GM04503 (cell line): ENCODE data around the gene SH3BGRL2.
"Not testable (repeated sequence)": the region's sequence is repeated elsewhere in the genome, so short reads cannot be mapped to it uniquely, and the experiment has no call there.

Experiments used
- DNase-seq: peaks from one replicate; pipeline ENCODE4 v3.0.0-alpha.2; 2012; ENCODE audit warnings: low read depth

SH3BGRL2 gene

GRCh38 chr6:79649016-79649415 lies 17.9 kb downstream of the SH3BGRL2 start:
- no peak for DNase-seq

GRCh38 chr6:79650950-79651349 lies 19.8 kb downstream of the SH3BGRL2 start:
- no peak for DNase-seq

GRCh38 chr6:79656134-79656533 lies 25.0 kb downstream of the SH3BGRL2 start:
- no peak for DNase-seq

GRCh38 chr6:79657238-79657637 lies 26.1 kb downstream of the SH3BGRL2 start:
- DNase-seq: no peak

- not testable (repeated sequence) for DNase-seq
Measured at GRCh38 chr6:79663655-79664054, 32.5 kb downstream of the SH3BGRL2 start.

GRCh38 chr6:79665725-79666551 lies 34.8 kb downstream of the SH3BGRL2 start:
- no peak for DNase-seq

- DNase-seq: no peak
Measured at GRCh38 chr6:79666634-79667033, 35.5 kb downstream of the SH3BGRL2 start.

- no peak for DNase-seq
Measured at GRCh38 chr6:79668381-79668780, 37.3 kb downstream of the SH3BGRL2 start.

- no peak for DNase-seq
Measured at GRCh38 chr6:79669766-79670165, 38.6 kb downstream of the SH3BGRL2 start.

GRCh38 chr6:79670789-79671188 lies 39.7 kb downstream of the SH3BGRL2 start:
- DNase-seq: no peak

GRCh38 chr6:79671600-79672266 lies 40.6 kb downstream of the SH3BGRL2 start:
- DNase-seq: no peak

GRCh38 chr6:79672631-79673111 lies 41.5 kb downstream of the SH3BGRL2 start:
- DNase-seq: no peak

GRCh38 chr6:79673947-79674346 lies 42.8 kb downstream of the SH3BGRL2 start:
- DNase-seq: no peak

- no peak for DNase-seq
Measured at GRCh38 chr6:79676785-79677736, 45.9 kb downstream of the SH3BGRL2 start.

- not testable (repeated sequence) for DNase-seq
Measured at GRCh38 chr6:79682682-79683081, 51.6 kb downstream of the SH3BGRL2 start.

GRCh38 chr6:79684876-79685275 lies 53.7 kb downstream of the SH3BGRL2 start:
- DNase-seq: no peak

- DNase-seq: no peak
Measured at GRCh38 chr6:79686707-79687309, 55.7 kb downstream of the SH3BGRL2 start.

- no peak for DNase-seq
Measured at GRCh38 chr6:79687759-79688158, 56.6 kb downstream of the SH3BGRL2 start.

- DNase-seq: no peak
Measured at GRCh38 chr6:79694156-79694555, 63.0 kb downstream of the SH3BGRL2 start.

- no peak for DNase-seq
Measured at GRCh38 chr6:79694623-79695343, 63.7 kb downstream of the SH3BGRL2 start.

- DNase-seq: no peak
Measured at GRCh38 chr6:79697430-79697829, 66.3 kb downstream of the SH3BGRL2 start.
